WTC11 (cell line): ENCODE measurements around the gene NSMF.

Experiments used
- ETV6 ChIP-seq: sonication (generic); formaldehyde crosslinking; IDR thresholded peaks from 2 replicates; pipeline ENCODE4 v1.8.1; 2022; ENCODE audit warnings: mild to moderate bottlenecking, missing genetic modification reagents
- IRF2 ChIP-seq: sonication (generic); formaldehyde crosslinking; IDR thresholded peaks from 2 replicates; pipeline ENCODE4 v1.8.0; 2022; ENCODE audit warnings: low read depth, missing genetic modification reagents, borderline replicate concordance
- TF ChIP-seq, protein P1 (sequence below): sonication (generic); formaldehyde crosslinking; IDR thresholded peaks from 2 replicates; pipeline ENCODE4 v1.8.1; 2022; ENCODE audit warnings: low read depth, missing genetic modification reagents, borderline replicate concordance
- TF ChIP-seq, protein P2 (sequence below): fragments of 200-600 bp; IDR thresholded peaks from 2 replicates; pipeline ENCODE4 v1.8.0; 2022; ENCODE audit warnings: antibody characterized with exemption
- TF ChIP-seq, protein P3 (sequence below): sonication (generic); formaldehyde crosslinking; IDR thresholded peaks from 2 replicates; pipeline ENCODE4 v1.8.0; 2023; ENCODE audit warnings: missing genetic modification reagents

DNA sequence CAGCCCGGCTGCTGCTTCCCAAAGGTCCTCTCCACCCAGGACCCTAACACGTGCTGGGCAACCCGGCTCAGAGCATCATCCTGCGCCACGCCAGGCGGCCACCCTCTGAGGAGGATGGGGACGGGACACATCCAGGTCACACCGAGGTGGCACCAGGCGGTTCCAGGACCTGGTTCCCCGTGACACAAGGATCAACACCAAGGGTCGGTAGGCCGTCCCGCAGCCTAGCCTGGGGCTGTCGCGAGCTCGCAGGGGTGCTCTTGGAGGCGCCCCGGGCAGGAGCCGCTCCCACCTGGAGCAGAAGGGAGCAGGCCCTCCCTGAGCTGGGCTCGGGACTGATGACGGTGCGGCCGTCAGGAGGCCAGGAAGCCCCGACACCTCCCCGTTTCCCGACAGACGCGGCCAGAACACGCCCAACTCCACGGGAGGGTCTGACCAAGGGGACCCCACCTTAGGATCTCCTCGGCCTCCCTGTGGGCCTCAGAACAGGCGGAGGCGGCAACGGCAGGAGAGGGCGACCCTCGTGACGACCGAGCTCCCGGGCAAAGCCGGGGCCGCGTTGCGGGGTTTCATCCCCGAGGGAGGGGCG is 42.5 kb downstream of the NSMF start:
- TF ChIP-seq, protein P1, sequence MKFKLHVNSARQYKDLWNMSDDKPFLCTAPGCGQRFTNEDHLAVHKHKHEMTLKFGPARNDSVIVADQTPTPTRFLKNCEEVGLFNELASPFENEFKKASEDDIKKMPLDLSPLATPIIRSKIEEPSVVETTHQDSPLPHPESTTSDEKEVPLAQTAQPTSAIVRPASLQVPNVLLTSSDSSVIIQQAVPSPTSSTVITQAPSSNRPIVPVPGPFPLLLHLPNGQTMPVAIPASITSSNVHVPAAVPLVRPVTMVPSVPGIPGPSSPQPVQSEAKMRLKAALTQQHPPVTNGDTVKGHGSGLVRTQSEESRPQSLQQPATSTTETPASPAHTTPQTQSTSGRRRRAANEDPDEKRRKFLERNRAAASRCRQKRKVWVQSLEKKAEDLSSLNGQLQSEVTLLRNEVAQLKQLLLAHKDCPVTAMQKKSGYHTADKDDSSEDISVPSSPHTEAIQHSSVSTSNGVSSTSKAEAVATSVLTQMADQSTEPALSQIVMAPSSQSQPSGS = no peak
- TF ChIP-seq, protein P2, sequence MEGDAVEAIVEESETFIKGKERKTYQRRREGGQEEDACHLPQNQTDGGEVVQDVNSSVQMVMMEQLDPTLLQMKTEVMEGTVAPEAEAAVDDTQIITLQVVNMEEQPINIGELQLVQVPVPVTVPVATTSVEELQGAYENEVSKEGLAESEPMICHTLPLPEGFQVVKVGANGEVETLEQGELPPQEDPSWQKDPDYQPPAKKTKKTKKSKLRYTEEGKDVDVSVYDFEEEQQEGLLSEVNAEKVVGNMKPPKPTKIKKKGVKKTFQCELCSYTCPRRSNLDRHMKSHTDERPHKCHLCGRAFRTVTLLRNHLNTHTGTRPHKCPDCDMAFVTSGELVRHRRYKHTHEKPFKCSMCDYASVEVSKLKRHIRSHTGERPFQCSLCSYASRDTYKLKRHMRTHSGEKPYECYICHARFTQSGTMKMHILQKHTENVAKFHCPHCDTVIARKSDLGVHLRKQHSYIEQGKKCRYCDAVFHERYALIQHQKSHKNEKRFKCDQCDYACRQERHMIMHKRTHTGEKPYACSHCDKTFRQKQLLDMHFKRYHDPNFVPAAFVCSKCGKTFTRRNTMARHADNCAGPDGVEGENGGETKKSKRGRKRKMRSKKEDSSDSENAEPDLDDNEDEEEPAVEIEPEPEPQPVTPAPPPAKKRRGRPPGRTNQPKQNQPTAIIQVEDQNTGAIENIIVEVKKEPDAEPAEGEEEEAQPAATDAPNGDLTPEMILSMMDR = no peak
- TF ChIP-seq ETV6 = no peak
- TF ChIP-seq, protein P3, sequence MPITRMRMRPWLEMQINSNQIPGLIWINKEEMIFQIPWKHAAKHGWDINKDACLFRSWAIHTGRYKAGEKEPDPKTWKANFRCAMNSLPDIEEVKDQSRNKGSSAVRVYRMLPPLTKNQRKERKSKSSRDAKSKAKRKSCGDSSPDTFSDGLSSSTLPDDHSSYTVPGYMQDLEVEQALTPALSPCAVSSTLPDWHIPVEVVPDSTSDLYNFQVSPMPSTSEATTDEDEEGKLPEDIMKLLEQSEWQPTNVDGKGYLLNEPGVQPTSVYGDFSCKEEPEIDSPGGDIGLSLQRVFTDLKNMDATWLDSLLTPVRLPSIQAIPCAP (CRISPR knock-in tag) = no peak
- no peak for TF ChIP-seq IRF2 (CRISPR knock-in tag)
